HepG2 (cell line): ENCODE measurements around the gene SF1. TPM values are rescaled to one million over a fixed set of nuclear protein-coding genes. Genes with fewer than 3 reads are reported as not detected.

Experiments used
- ATAC-seq: fragments of 200-7000 bp; cut with Tn5 transposase; 3 replicates; pipeline ENCODE4 v1.9.1; 2020; ENCODE audit warnings: mild to moderate bottlenecking, moderate library complexity
- BruUV-seq: library from RNA; stranded (reverse); fragments of 400-500 nt; replicated peaks from 2 replicates; lab custom pipeline; 2021; lab: Mats Ljungman, UMichigan
- CTCF ChIA-PET: fragments of 300-600 bp; formaldehyde crosslinking; extraction: SDS; loops from one replicate; lab custom pipeline; 2021; ENCODE audit warnings: low total read pairs, inconsistent platforms, low intra/inter-chr PET ratio; lab: Yijun Ruan, JAX
- POLR2A ChIA-PET: fragments of 350-600 bp; sonication (Branson Sonifier 250); formaldehyde crosslinking; loops from one replicate; lab custom pipeline; 2020; ENCODE audit warnings: antibody characterized with exemption, inconsistent platforms; lab: Yijun Ruan, JAX
- DNase-seq: peaks from one replicate; pipeline ENCODE4 v3.0.0-alpha.2; 2015; ENCODE audit warnings: low spot score
- FAIRE-seq: peaks from 3 replicates; lab custom pipeline; 2011; peaks lifted over from hg19 to GRCh38; lab: Jason Lieb, UNC
- H2AFZ ChIP-seq: one replicate; pipeline ENCODE4 v1.6.1; 2011; ENCODE audit warnings: low read length, inconsistent platforms
- H3K27ac ChIP-seq: fragments of 300-600 bp; 3 replicates; pipeline ENCODE4 v1.8.0; 2011; ENCODE audit warnings: mixed run types, mild to moderate bottlenecking, mixed read lengths, low read length, inconsistent platforms; ENCODE audit not compliant: insufficient read depth; ENCODE audit errors: extremely low read length
- H3K27me3 ChIP-seq, 2 experiments: fragments of 200-600 bp in 1 of 2; 2 replicates in 1 of 2; 3 replicates in 1 of 2; pipeline versions ENCODE4 v1.6.0 to v1.8.0; 2011; ENCODE audit warnings: low read length in 2 of 2, mild to moderate bottlenecking in 2 of 2, moderate library complexity in 2 of 2, inconsistent platforms in 1 of 2; ENCODE audit not compliant: insufficient read depth in 2 of 2, control insufficient read depth in 1 of 2
- H3K36me3 ChIP-seq, 2 experiments: fragments of 200-600 bp in 1 of 2; replicated peaks in 1 of 2; 2 replicates in 1 of 2; 3 replicates in 1 of 2; pipeline versions ENCODE4 v1.5.1 to v1.8.0; 2011; ENCODE audit warnings: low read length in 2 of 2, inconsistent platforms in 1 of 2; ENCODE audit not compliant: insufficient read depth in 2 of 2, control insufficient read depth in 1 of 2
- H3K4me1 ChIP-seq: 2 replicates; pipeline ENCODE4 v1.5.1; 2012; ENCODE audit warnings: low read length, inconsistent platforms; ENCODE audit not compliant: insufficient read depth
- H3K4me2 ChIP-seq: 2 replicates; pipeline ENCODE4 v1.6.0; 2011; ENCODE audit warnings: low read depth, low read length, inconsistent platforms
- H3K4me3 ChIP-seq, 3 experiments: fragments of 200-600 bp in 1 of 3; sonication (generic), shearing (Covaris generic) in 1 of 3; replicated peaks in 1 of 3; 2 replicates each; pipeline ENCODE4 v1.5.1; 2011 to 2016; ENCODE audit warnings: low read length in 3 of 3, inconsistent platforms in 2 of 3, low read depth in 2 of 3, mild to moderate bottlenecking in 2 of 3, control low read depth in 1 of 3, mixed read lengths in 1 of 3; ENCODE audit not compliant: insufficient read depth in 1 of 3
- H3K79me2 ChIP-seq: one replicate; pipeline ENCODE4 v1.6.1; 2011; ENCODE audit warnings: low read length, inconsistent platforms; ENCODE audit not compliant: insufficient read depth
- H3K9ac ChIP-seq: 2 replicates; pipeline ENCODE4 v1.6.0; 2011; ENCODE audit warnings: mild to moderate bottlenecking, low read depth, low read length, inconsistent platforms; ENCODE audit not compliant: insufficient read depth
- H3K9me3 ChIP-seq: 2 replicates; pipeline ENCODE4 v1.5.1; 2012; ENCODE audit warnings: mild to moderate bottlenecking, low read length
- H4K20me1 ChIP-seq: 2 replicates; pipeline ENCODE4 v1.6.0; 2011; ENCODE audit warnings: inconsistent platforms, mild to moderate bottlenecking, low read length, moderate library complexity; ENCODE audit not compliant: insufficient read depth
- AGO2 ChIP-seq: fragments of 200-400 bp; formaldehyde crosslinking; optimal IDR thresholded peaks from 2 replicates; pipeline ENCODE3; 2017; ENCODE audit warnings: mild to moderate bottlenecking, low read depth, low read length, moderate library complexity
- HOXD1 ChIP-seq: sonication (generic); formaldehyde crosslinking; IDR thresholded peaks from 2 replicates; pipeline ENCODE4 v1.5.0; 2020; ENCODE audit warnings: missing genetic modification reagents
- KLF12 ChIP-seq: sonication (generic); formaldehyde crosslinking; IDR thresholded peaks from 2 replicates; pipeline ENCODE4 v1.4.0; 2020; ENCODE audit warnings: missing genetic modification reagents, borderline replicate concordance
- PAWR ChIP-seq: sonication (generic); formaldehyde crosslinking; IDR thresholded peaks from 2 replicates; pipeline ENCODE4 v1.4.0; 2020; ENCODE audit warnings: missing genetic modification reagents, mild to moderate bottlenecking, borderline replicate concordance
- POLR2AphosphoS2 ChIP-seq: IDR thresholded peaks from 2 replicates; pipeline ENCODE4 v1.6.1; 2011; ENCODE audit warnings: low read depth, low read length, improper control_type of control experiment
- RARG ChIP-seq: sonication (generic); formaldehyde crosslinking; IDR thresholded peaks from 2 replicates; pipeline ENCODE4 v1.4.0; 2020; ENCODE audit warnings: low read depth, mild to moderate bottlenecking, missing genetic modification reagents
- ZNF337 ChIP-seq: sonication (generic); formaldehyde crosslinking; IDR thresholded peaks from 2 replicates; pipeline ENCODE4 v1.5.1; 2020; ENCODE audit warnings: missing genetic modification reagents, low read depth, mild to moderate bottlenecking, borderline replicate concordance
- WGBS: methylation state at CpG from one replicate; pipeline ENCODE4 v1.1.6; 2017; ENCODE audit warnings: low lambda C conversion rate; 5-methylcytosine and 5-hydroxymethylcytosine counted together
- in situ Hi-C: cut with HindIII; loops from 2 replicates; pipeline ENCODE4 v1.10.0; 2017; ENCODE audit warnings: low pct_unique_long_range_greater_than_20kb; ENCODE audit not compliant: extremely low pct_ligation_motif_present
- intact Hi-C: fragments of 100-400 bp; cut with micrococcal nuclease; formaldehyde crosslinking; loops from one replicate; pipeline ENCODE4 v1.10.0; 2022; ENCODE audit not compliant: unreplicated experiment
- polyA plus RNA-seq, 8 experiments: library from polyadenylated mRNA; depleted of rRNA in 3 of 8; stranded (reverse) in 7 of 8; unstranded in 1 of 8; fragments of >200 nt; fragmentation: Illumina TruSeq in 4 of 8; extraction: Trizol in 4 of 8; gene quantifications; 2 replicates each; pipeline versions ENCODE4 v1.2.1 to v1.2.3, GENCODE V29; 2011 to 2016; ENCODE audit warnings: low read depth in 4 of 8, missing spikeins in 1 of 8, mixed read lengths in 1 of 8; ENCODE audit not compliant: insufficient read depth in 1 of 8
- total RNA-seq, 5 experiments: library from RNA; depleted of rRNA; stranded (reverse); fragments of >200 nt; fragmentation: Illumina TruSeq; extraction: Trizol; gene quantifications; 2 replicates each; pipeline ENCODE4 v1.2.3, GENCODE V29; 2016; ENCODE audit warnings: low read depth in 1 of 5

The SF1 gene
- total and polyA plus RNA-seq, 2 of the 13 experiments (the other 11 are each of a cell fraction or from before 2014, with no cell fraction given): 55.5 to 70.4 TPM

GRCh38 chr11:64764753-64765152 is 13.6 kb downstream of the SF1 start:
- Histone ChIP-seq H3K36me3 (peaks cover 41 to 63% of the 10 kb centered on the region in 2 experiments), H3K79me2 (peaks cover 4% of the 10 kb centered on the region), H3K4me3 (no peak overlapping the region), H3K27ac (no peak overlapping the region), H2AFZ (no peak overlapping the region), H3K9me3 (no peaks in the 10 kb centered on the region), H3K4me2 (no peak overlapping the region), H4K20me1 (peaks cover 67% of the 10 kb centered on the region), H3K9ac (no peak overlapping the region), H3K4me1 (peaks cover 12% of the 10 kb centered on the region), H3K27me3 (no peaks in the 10 kb centered on the region)
- FAIRE-seq (no peak), ATAC-seq (no peak), DNase-seq (no peak)
- ChIA-PET CTCF (no interaction called here), POLR2A (interaction anchor here (1.1 to 3.8 kb wide), 2 partner anchors 12 to 14 kb away, joined by 3 to 23 read pairs; partner anchors contain the start of gene SF1)
- TSS peak; percentile 25 for BruUV-seq
- in situ Hi-C loops (no loop called here), intact Hi-C loops (no loop called here)
- WGBS: 100% methylated on average over 8 of the region's 8 CpGs
- no peak for TF ChIP-seq RARG (CRISPR knock-in tag)
- no peak for TF ChIP-seq HOXD1 (CRISPR knock-in tag)

DNA sequence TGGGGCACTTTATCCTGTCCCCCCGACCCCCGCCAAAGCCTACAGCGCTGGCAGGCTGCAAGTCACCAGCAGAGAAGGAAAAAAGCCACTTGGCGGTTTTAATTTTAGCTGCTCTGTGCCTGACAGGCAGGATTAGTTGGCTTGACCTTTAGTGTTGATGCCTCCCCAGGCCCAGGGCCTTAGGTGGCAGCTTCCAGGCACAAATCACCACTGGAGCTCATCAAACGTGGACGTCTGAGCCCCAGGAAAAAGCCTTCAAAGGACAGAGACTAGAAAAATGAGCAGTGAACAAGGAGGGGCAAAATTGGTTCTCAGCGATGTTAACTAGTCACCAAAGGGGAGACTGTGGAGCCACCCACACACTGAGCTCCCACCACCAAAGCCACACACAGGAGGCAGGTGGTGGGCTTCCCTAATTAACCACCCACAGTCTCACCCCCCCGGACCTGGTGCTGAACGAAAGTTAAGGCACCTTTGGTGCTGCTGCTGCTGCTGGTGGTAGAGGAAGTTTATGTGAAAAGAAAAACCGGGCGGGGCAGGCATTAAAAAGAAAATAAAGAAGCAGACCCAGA is 14.2 kb downstream of the SF1 start:
- BruUV-seq: no TSS peak
- Histone ChIP-seq H3K27me3 (no peaks in the 10 kb centered on the region), H3K4me3 (no peak overlapping the region), H3K27ac (no peak overlapping the region), H3K4me1 (peaks cover 18% of the 10 kb centered on the region), H3K36me3 (peaks cover 36 to 57% of the 10 kb centered on the region in 2 experiments), H3K4me2 (no peak overlapping the region), H3K9me3 (no peaks in the 10 kb centered on the region), H3K79me2 (peaks cover 4% of the 10 kb centered on the region), H3K9ac (no peak overlapping the region), H4K20me1 (peaks cover 61% of the 10 kb centered on the region), H2AFZ (no peak overlapping the region)
- ATAC-seq: no peak
- FAIRE-seq: no peak
- in situ Hi-C loops (no loop called here), intact Hi-C loops (no loop called here)
- no peak for DNase-seq
- CTCF ChIA-PET: no interaction called here
- POLR2A ChIA-PET: interaction anchor here (1.1 to 3.8 kb wide), 2 partner anchors 12 to 14 kb away, joined by 3 to 23 read pairs; partner anchors contain the start of gene SF1
- TF ChIP-seq AGO2 (peak; percentile 52), PAWR (CRISPR knock-in tag) (no peak), KLF12 (no peak), POLR2AphosphoS2 (peak; percentile 30; the same call in 1 of the 2 replicates), ZNF337 (CRISPR knock-in tag) (no peak)
- 97% methylated on average over 8 of the region's 11 CpGs for whole genome bisulfite sequencing
